ENCODE measurements around the gene CFAP73.
A peak's percentile ranks its signal among the peaks of the same experiment; 100 is the strongest.
"Not testable (repeated sequence)": the region's sequence is repeated elsewhere in the genome, so short reads cannot be mapped to it uniquely, and the experiment has no call there.

The CFAP73 gene

DNA sequence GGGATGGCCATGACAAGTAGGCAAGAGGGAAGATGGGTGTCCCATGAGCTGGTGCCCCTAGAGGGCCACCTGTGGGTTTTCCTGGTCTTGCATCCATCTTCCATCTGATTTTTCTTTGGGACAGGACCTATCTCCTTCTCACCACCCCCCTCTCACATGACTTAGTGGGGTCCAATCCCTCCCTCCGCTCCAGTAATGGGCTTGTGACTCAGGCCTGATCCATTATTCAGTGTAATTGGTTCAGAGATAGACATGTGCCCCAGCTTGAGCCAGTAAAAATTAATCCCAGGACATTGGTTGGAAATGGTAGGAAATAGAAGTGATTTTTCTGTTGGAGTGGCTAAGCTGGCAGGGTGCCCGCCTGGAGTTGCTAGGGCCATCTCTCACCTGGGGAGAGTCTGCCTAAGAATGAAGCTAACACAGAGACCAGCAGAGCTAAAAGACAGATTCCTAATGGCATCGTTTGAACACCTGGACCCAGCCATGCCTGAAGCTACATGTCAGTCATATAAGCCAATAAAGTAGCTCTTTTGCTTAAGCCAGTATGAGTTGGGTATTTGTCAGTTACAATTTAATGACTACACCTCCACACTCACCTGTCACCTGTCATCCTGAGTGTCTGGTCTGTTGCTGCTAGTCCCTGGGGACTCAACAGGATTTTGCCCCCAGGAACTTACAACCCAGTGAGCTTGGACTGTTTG is 28.7 kb upstream of the CFAP73 start:
- no peak for DNase-seq

DNA sequence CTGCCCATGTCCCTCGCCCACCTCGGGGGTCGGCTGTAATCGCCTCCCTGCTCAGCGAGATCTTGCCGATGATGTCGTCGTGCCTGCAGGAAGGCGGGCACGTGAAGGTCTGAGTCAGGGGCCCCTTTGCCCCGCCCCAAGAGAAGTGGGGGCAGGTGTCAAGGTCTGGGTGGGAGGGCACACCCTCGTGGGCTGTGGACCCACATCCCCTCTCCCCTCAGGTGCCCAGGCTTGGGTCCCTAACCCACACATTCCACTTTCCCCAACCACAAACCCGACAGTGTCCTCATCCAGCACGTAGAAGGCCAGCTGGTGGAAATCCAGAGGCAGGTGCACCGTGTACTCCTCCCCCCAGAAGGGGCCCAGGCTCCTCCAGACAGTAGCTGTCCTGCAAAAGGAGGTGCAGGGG is 21.7 kb upstream of the CFAP73 start:
- no peak for DNase-seq

DNA sequence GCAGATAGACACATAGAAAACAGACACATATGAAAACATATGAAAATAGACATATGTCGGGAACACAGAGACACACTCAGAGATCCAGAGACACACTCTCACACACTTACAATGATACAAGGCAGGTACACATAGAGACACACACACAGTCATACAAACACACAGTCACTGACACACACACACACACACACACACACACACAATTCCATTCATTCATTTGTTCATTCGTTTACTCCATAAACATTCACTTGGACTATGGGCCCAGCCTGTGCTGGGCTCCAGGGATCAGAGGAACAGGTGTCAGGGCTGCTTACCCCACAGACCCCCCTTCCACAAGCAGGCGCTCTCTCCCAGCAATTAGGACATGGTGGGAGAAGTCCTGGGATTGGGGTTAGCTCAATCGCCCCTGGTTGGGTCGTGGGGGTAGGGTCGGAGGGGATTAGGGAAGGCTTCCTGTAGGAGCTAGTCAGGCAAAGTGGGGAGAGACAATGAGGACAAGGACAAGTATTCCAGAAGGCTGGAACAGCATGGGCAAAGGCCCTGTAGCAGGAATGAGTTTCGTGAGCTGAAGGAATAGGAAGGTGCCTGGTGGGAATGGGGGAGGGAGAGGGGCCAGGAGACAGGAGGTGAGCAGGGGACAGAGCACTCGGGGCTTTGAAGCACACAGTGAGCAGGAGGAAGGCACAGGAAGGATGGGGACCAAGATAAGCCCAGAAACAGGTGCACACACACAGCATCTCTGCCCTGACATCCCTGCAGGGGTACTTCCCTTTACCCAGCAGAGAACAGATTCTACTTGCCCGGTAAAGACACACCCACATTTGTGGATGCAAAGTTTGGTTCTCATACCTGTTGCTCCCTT is 20.5 kb upstream of the CFAP73 start:
- no peak for DNase-seq

DNA sequence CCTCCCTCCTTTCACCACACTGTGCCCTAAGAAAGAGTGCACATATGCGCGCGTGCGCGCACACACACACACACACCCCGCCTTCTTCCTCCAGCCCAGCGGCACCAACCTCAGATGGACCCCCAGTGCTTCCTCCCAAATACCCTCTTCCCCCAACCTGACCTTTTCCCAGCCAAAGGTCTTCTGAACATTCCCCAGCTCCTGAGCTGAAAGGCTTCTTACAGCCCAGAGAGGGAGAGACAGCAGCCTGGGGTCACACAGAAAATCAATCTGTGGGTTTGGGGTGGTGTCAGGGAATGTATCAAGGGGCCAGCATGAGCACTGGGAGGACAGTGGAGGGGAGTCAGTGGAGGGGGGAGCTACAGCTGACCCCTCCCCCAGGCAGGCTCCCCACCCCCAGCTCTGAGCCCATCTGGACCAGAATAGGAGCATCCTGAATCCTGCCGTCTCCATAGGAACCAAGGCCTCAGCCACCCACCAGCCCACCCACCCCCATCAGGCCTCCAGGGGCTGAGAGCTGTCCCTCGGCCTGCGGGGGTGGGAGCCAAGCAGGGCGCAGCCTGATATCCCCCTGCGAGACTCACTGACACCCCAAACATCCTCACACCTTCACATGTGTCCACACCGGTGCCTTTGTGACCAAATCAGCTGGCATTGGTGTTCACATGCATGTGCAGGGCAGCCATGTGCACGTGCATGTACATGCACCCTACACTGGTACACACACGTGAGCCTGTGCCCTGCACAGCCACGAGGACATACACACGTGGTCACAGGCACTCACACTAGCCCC is 19.7 kb upstream of the CFAP73 start:
- no peak for DNase-seq

DNA sequence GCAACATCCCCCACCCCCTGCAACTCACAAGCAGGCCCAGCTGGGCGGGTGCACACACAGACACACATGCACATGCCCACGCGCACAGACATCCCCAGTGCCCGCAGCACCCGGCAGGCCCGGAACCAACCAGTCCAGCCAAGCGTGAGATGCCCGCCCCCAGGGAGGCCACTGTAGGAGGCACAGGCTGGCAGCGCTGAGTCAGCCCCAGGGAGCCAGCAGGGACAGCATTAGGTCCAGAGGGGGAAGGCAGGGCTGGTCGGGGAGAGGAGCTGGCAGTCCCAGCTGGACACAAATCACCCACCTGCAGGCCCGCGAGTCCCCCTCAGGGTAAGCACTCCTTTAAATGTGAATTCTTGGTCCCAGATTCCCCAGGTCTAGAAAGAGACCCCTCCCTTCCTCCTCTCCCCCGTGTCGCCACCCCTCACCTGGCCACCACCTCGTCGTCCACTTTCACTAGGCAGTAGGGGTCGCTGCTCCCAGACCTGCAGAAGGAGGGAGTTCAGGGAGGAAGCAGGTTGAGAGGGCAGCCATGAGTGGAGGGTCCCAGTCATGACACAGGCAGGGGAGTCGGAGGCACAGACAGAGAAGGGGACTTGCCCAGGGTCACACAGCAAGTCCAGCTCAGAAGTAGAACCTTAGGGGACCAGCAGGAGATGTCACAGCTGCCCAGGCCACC is 18.9 kb upstream of the CFAP73 start:
- DNase-seq, result no peak

DNA sequence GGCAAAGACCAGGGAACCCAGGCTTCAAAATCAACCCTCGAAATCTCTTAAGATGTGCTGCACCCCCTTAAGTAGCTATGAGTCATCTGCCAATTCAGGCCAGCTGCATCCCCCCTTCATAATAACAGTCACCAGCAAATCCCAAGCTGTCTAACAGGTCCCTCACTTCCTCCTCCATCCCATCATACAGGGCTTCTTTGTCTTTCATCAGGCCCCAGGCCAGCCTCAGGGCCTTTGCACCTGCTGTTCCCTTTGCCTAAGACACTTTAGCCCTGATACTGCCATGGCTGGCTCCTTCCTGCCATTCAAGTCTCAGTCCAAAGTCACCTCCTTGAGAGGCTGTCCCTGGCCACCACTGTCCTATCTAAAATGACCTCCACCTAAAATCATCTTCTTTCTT is 18.0 kb upstream of the CFAP73 start:
- DNase-seq, result no peak

DNA sequence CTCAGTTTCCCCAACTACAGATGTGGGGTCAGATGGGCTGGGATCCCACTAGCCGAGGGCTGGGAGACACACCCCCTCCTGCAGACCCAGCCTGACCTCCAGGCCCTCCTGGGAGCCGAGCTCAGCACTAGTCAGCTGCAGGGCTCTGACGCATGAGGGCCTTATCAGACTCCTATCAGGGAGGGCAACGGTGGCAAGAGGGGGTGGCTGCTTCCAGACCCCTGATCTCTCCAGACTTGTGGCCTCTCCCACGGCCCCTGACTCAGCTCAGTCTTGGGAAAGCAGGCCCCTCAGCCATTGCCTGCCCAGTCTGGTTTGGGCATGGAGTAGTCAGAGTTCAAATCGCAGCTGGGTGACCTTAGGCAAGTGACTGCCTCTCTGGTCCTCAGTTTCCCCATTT is 16.5 kb upstream of the CFAP73 start:
- DNase-seq, result no peak

DNA sequence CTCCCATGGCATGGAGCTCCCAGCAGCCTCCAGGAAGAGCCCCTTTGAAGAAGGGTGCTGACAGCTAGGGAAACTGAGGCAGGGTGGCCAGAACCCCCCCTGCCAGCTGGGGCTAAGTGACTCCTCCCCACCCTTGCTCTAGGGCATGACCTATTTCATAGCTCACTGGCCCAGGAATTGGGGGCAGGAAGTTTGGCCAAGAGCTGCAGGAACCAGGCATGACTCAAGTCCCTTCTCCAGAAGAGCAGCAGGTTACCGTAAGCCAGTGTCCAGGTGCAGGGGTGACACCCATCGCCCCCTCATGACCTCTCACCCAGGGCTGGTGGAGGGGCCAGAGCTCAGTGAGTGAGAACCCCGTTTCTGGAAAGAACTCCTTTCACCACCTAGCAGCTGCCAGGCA is 15.9 kb upstream of the CFAP73 start:
- peak; percentile 26 for DNase-seq

DNA sequence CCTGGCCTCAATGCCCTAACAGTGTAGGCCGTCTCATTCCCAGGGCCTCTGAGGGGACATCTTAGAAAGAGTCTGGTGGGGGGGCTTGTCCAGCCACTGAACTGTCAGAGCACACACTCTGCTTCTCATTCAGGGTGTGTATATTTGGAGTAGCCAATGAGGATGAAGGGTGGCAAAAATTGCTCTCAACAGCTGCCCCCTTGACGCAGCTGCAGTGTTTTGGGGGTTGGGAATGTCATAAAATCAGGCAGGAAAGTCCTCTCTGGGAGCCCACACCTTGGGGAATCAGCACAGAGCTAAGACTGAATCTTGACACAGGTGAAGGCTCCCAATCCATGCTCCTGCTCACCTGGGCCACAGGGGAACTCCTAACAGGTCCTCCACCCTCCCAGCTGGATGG is 15.5 kb upstream of the CFAP73 start:
- DNase-seq, result no peak

DNA sequence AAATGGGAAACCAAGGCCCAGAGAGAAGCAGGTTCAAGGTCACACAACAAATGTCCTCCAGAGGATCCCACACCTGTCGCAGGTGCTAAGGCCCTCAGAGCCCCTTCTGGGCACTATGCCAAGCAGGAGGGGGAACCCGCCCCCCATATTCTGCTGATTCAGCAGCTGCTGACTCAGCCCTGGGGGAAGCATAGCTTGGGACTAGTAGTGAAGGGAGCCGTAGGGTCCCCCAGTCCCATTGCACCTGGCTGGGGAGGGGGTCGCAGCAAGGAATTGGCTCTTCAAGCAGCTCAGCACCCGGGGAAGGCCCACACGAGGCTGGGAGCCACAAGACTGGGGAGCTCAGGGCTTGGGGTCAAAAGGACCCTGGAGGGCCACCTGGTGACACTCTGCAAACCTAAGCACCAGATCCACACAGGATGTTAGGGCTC is 15.0 kb upstream of the CFAP73 start:
- DNase-seq, result peak; percentile 91

DNA sequence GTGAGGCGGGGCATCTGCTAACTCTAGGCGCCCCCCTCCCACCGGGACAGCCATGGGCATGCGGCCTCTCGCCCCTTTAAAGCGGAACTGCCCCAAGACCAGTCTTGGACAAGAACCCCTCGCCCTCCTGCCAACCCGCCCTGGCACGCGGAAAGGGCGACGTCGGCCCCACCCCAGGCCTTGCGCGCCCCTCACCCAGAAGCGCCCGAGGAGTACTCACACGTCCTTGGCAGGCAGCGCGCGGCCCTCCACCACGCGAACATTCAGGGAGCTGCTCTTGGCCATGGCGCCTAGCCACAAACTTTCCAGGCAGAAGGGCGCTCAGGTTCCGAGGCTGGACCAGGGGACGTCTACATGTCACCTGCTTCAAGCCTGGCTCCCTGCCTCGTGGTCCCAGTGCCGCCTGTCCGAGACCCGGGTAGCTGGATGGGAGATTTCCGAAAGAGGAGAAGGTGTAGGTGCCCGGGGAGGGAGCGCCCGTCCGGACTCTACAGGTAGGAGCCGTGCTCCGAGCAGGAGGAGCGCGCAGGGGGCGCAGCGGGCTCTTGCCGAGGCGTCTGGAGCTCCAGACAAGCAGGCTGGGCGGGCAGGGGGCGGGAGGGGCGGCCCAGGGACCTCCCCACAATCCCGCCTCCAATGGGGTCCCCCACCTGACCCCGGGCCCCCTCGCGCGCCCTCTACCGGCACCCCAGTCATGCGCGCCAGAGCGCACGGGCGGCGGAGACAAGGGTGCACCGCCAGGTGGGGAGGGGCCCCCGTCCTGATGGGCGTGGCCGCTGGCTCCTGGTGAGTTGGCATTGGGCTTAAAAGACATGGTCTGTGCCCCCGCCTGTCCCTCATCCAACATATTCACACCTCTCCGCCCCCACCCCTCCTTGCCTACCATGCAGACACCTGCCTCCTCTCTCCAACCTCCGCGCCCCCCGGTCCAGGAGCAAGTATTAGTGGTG is 14.1 kb upstream of the CFAP73 start, which contains the start of gene RASAL1:
Gene RASAL1 (minus strand): TSS at position 584 of the 950 bp plus-strand sequence. CDS start 299 bp downstream, at position 285.
- DNase-seq, result peak; percentile 97

DNA sequence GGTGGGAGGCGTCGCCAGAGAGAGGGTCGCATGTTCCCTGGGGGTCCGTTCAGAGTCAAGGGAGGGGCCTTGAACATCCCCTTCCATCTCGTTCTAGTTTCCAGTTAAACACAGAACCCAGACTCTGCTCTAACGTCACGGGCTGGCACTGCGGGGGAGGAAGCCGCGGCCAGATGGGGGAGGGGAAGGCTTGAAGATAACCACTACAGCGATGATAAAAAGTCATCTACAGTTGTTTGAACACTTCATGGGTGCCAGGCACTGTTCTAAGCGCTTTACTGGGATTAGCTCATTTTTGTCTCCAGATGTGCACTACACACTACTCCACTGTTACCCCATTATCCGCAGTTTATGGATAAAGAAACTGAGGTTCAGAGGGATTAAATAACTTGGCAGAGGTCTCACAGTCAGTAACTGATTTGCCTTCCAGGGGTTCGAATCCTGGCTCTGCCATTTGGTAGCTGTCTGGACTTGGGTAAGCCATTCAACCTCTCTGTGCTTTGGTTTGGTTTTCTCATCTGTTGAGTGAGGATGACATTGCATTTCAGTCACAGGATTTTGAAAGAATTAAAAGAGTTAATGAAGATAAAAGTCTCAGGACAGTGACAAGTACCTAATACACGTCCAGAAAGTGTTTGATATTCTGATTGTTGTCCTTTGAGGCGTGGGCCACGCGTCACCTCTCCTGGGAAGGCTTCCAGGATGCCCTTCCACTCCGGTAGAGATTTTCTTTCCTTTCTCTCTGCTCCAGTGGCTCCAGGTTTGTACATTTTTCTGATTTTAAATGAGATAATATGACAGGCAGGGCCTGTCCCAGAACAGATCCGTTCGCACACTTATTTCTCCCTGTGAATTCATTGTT is 13.2 kb upstream of the CFAP73 start:
- DNase-seq, result peak; percentile 78

DNA sequence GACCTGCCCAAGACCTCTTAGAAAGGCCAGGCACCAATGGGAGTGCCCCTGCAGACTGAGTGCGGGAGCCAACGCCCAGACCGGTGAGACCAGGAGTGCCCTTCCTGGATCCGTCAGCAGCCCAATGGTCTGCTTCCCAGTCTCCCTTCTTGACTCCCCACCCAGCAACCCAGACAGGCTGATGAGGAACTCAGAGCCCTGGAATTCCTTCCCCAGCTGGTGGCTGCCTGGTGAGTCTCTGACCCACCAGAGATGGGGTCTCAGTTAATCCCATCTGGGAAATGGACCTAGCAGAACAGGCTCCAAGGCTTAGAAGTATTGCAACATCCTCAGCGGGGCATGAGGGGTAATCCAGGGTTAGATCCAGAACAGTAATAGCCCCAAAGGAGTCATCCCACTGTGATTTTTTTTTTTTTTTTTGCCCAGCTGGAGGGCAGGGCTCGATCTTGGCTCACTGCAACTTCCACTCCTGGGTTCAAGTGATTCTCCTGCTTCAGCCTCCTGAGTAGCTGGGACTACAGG is 12.5 kb upstream of the CFAP73 start:
- DNase-seq, result no peak

DNA sequence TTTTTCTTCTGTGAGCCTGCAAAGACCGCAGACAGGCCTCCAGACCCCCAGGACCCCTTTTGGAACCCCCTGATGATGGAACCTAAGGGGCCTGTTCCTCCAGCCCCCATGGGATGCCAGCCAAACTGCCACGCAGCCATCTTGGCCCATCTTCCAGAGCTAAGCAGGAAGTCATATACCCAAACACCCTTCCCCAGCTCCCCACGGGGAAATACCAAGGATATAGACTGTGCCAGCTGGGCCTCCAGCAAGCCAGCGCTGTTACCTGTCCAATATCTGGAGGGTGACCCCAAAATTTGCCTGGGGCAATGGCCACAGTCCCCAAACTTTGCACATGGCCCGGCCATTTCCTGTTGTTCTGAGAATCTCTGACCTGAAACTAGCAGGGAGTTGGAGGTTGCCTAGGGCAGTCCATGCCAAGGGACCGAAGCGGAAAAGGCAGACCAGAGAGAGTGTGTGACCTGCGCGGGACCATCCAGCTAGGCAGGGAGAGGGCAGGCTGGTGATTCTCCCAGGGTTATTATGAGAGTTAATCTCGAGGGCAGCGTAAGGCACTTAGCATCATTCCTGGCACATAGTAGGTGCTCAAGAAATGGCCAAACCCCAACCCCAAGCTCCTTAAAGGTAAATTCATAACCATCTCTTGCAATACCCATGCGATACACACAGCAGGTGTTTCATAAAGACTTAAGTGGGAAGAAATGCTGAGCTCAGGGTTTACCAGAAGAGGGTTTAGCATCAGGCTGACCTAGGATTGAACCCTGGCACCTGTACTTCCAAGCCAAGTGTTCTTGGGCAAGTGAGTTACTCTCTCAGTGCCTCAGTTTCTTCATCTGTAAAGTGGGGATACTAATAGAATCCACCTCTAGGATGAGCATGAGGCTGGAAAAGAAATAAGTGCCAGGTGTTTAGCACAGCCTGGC is 11.4 kb upstream of the CFAP73 start:
- DNase-seq, result peak; percentile 88

DNA sequence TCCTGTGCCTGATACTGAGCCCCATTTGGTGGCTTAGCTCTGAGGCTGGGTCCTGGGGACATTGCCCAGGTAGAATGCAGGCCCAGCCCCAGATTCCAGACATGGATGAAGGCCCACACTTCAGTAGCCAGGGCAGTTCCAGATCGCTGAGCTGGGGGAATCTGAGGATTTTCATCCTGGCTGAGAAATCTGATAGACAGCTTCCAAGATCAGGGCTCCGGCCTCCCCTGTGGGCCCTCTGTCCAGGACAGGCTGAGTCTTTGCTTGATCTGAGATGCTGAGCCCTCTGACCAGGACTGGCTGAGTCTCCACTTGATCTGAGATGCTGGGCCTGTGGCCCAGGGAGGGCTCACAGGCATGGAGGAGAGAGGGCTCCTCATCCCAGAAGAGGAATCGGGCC is 10.7 kb upstream of the CFAP73 start:
- no peak for DNase-seq

DNA sequence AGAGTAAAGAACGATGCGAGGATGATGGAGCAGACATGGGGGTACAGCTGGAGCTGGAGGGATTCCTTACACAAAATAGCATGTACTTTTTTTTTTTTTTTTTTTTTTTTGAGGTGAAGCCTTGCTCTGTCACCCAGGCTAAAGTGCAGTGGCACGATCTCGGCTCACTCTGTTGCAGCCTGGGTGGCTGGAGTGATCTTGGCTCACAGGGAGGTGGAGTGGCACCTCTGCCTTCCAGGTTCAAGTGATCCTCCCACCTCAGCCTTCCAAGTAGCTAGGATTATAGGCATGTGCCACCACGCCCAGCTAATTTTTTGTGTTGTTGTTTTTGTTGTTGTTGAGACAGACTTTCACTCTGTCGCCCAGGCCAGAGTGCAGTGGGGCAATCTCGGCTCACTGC is 8.8 kb upstream of the CFAP73 start:
- no peak for DNase-seq

DNA sequence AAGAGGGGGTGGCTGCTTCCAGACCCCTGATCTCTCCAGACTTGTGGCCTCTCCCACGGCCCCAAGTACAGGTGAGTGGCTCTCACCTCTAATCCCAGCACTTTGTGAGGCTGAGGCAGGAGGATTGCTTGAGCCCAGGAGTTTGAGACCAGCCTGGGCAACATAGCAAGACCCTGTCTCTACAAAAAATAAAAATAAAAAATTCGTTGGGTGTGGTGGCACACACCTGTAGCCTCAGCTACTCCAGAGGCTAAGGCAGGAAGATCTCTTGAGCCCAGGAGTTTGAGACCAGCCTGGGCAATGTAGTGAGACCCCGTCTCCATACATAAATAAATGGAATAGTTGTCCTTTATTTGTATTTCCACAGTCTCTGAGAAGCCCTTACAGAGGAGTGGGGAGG is 7.8 kb upstream of the CFAP73 start:
- not testable (repeated sequence) for DNase-seq

DNA sequence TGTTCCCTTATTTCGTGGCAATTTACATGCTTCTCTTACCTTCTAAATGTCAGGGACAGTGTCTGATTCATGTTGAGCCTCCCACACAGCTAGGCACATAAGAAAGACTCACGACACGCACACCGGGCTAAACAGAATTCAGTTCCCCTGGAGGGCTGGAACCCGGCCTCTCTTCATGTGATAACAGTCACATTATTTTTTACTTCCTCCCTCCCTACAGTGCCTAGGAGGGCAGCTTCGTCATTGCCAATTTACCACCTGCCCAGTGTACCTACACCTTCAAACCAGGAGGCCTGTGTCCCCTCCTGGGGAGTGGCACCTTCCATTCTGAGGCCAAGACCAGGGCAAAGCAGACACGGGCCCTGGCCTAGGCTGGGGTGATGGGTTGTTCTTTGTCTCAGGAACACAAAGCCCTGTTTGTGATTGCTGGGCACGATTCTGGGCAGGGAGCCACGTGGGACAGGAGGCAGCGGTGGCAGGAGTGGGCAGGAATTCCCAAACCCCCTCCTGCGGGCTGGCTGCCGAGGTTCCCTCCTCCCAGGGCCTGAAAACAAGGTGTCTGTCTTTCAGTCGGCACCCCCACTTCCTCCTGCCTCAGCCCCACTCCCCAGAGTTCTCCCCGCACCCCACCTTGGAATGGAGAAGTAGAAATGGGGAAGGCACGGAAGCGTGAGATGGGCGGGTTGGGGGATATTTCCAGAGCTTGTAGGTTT is 7.2 kb upstream of the CFAP73 start:
- DNase-seq, result no peak

Measured in RPMI8226 (cell line).